GM12878 (cell line): ENCODE results near the gene C1QTNF12.
"Not testable (repeated sequence)": the region's sequence is repeated elsewhere in the genome, so short reads cannot be mapped to it uniquely, and the experiment has no call there.

ENCODE experiments used
- CHD1 ChIP-seq: IDR thresholded peaks from 2 replicates; pipeline ENCODE4 v1.6.1; 2012; ENCODE audit warnings: low read depth, low read length, improper control_type of control experiment
- ETV6 ChIP-seq, 2 experiments: fragments of 450-650 bp in 1 of 2; IDR thresholded peaks in 1 of 2; conservative IDR thresholded peaks in 1 of 2; 2 replicates each; pipeline ENCODE4 v1.6.1; 2014; ENCODE audit warnings: antibody characterized with exemption in 1 of 2, borderline replicate concordance in 1 of 2, low read depth in 1 of 2, mild to moderate bottlenecking in 1 of 2, moderate library complexity in 1 of 2
- EZH2 ChIP-seq: IDR thresholded peaks from 2 replicates; pipeline ENCODE4 v1.6.1; 2012; ENCODE audit warnings: low read depth, mild to moderate bottlenecking, control low read depth, inconsistent platforms, low read length, borderline replicate concordance; ENCODE audit not compliant: control insufficient read depth
- MYC ChIP-seq: IDR thresholded peaks from 2 replicates; pipeline ENCODE4 v1.6.1; 2011; ENCODE audit warnings: mild to moderate bottlenecking, low read length, moderate library complexity, inconsistent platforms; ENCODE audit not compliant: insufficient read depth, insufficient replicate concordance, insufficient read length, severe bottlenecking
- POU2F2 ChIP-seq: IDR thresholded peaks from 3 replicates; pipeline ENCODE4 v1.6.1; 2011; ENCODE audit warnings: low read depth, mild to moderate bottlenecking, low read length, borderline replicate concordance
- TF ChIP-seq, protein P1 (sequence below): IDR thresholded peaks from 2 replicates; pipeline ENCODE4 v1.6.1; 2012; ENCODE audit warnings: mild to moderate bottlenecking, low read depth, low read length
- TF ChIP-seq, protein P2 (sequence below), 3 experiments: IDR thresholded peaks in 2 of 3; conservative IDR thresholded peaks in 1 of 3; 2 replicates each; pipeline ENCODE4 v1.5.1; 2011; ENCODE audit warnings: low read depth in 3 of 3, low read length in 3 of 3, mild to moderate bottlenecking in 3 of 3, control low read depth in 2 of 3, moderate library complexity in 2 of 3, inconsistent platforms in 1 of 3, mixed read lengths in 1 of 3; ENCODE audit not compliant: control insufficient read depth in 2 of 3, insufficient read depth in 1 of 3; ENCODE audit errors: extremely low read depth in 1 of 3

DNA sequence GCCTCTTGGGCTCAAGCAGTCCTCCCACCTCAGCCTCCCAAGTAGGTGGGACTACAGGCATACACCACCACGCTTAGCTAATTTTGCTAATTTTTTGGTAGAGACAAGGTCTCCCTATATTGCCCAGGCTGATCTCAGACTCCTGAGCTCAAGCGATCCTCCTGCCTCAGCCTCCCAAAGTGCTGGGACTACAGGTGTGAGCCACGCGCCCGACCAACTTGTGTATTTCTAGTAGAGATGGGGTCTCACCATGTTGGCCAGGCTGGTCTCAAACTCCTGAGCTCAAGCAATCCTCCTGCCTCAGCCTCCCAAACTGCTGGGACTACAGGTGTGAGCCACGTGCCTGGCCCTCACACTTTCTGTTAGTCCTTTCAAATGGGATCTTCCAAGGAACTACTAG, 50.8 kb downstream of the C1QTNF12 start:
- TF ChIP-seq MYC; ETV6 (conservative IDR thresholded peaks at IDR 0.05 in 1 of 2, IDR thresholded peaks at IDR 0.05 in 1 of 2; ENCODE audit: borderline replicate concordance in 1 of 2, low read depth in 1 of 2); CHD1; POU2F2; EZH2: not testable (repeated sequence)
- TF ChIP-seq, protein P1, sequence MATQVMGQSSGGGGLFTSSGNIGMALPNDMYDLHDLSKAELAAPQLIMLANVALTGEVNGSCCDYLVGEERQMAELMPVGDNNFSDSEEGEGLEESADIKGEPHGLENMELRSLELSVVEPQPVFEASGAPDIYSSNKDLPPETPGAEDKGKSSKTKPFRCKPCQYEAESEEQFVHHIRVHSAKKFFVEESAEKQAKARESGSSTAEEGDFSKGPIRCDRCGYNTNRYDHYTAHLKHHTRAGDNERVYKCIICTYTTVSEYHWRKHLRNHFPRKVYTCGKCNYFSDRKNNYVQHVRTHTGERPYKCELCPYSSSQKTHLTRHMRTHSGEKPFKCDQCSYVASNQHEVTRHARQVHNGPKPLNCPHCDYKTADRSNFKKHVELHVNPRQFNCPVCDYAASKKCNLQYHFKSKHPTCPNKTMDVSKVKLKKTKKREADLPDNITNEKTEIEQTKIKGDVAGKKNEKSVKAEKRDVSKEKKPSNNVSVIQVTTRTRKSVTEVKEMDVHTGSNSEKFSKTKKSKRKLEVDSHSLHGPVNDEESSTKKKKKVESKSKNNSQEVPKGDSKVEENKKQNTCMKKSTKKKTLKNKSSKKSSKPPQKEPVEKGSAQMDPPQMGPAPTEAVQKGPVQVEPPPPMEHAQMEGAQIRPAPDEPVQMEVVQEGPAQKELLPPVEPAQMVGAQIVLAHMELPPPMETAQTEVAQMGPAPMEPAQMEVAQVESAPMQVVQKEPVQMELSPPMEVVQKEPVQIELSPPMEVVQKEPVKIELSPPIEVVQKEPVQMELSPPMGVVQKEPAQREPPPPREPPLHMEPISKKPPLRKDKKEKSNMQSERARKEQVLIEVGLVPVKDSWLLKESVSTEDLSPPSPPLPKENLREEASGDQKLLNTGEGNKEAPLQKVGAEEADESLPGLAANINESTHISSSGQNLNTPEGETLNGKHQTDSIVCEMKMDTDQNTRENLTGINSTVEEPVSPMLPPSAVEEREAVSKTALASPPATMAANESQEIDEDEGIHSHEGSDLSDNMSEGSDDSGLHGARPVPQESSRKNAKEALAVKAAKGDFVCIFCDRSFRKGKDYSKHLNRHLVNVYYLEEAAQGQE, result not testable (repeated sequence)
- TF ChIP-seq, protein P2, sequence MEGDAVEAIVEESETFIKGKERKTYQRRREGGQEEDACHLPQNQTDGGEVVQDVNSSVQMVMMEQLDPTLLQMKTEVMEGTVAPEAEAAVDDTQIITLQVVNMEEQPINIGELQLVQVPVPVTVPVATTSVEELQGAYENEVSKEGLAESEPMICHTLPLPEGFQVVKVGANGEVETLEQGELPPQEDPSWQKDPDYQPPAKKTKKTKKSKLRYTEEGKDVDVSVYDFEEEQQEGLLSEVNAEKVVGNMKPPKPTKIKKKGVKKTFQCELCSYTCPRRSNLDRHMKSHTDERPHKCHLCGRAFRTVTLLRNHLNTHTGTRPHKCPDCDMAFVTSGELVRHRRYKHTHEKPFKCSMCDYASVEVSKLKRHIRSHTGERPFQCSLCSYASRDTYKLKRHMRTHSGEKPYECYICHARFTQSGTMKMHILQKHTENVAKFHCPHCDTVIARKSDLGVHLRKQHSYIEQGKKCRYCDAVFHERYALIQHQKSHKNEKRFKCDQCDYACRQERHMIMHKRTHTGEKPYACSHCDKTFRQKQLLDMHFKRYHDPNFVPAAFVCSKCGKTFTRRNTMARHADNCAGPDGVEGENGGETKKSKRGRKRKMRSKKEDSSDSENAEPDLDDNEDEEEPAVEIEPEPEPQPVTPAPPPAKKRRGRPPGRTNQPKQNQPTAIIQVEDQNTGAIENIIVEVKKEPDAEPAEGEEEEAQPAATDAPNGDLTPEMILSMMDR (IDR thresholded peaks at IDR 0.05 in 2 of 3, conservative IDR thresholded peaks at IDR 0.05 in 1 of 3; ENCODE audit: control insufficient read depth in 2 of 3, extremely low read depth in 1 of 3, insufficient read depth in 1 of 3, low read depth in 3 of 3, low read length in 3 of 3), result not testable (repeated sequence)
